Ovary (tissue), 3 donors: Measurements from ENCODE around the gene MYO3A.

Source experiments
- EP300 ChIP-seq: sonication (generic); formaldehyde crosslinking; IDR thresholded peaks from one replicate; pipeline ENCODE4 v1.6.1; 2017; ENCODE audit warnings: antibody characterized with exemption
- TF ChIP-seq, protein P1 (sequence below), 3 donors: fragments of 450-650 bp in 2 of 3; fragments of 200-600 bp in 1 of 3; IDR thresholded peaks; one replicate each; pipeline versions ENCODE4 v1.5.1 to v1.8.0; 2016 to 2022; ENCODE audit warnings: antibody characterized with exemption in 3 of 3, mild to moderate bottlenecking in 1 of 3
- donor health status: DM: no; HTN: no; CAD: no.

- TF ChIP-seq EP300: no peak
- TF ChIP-seq, protein P1, sequence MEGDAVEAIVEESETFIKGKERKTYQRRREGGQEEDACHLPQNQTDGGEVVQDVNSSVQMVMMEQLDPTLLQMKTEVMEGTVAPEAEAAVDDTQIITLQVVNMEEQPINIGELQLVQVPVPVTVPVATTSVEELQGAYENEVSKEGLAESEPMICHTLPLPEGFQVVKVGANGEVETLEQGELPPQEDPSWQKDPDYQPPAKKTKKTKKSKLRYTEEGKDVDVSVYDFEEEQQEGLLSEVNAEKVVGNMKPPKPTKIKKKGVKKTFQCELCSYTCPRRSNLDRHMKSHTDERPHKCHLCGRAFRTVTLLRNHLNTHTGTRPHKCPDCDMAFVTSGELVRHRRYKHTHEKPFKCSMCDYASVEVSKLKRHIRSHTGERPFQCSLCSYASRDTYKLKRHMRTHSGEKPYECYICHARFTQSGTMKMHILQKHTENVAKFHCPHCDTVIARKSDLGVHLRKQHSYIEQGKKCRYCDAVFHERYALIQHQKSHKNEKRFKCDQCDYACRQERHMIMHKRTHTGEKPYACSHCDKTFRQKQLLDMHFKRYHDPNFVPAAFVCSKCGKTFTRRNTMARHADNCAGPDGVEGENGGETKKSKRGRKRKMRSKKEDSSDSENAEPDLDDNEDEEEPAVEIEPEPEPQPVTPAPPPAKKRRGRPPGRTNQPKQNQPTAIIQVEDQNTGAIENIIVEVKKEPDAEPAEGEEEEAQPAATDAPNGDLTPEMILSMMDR (IDR thresholded peaks at IDR 0.05): no peak
Measured at GRCh38 chr10:25959540-25960232, 25.7 kb downstream of the MYO3A start.
